Heart right ventricle (tissue), 16 donors: Measurements from ENCODE around the gene IL1RAPL1. TPM values are rescaled to one million over a fixed set of nuclear protein-coding genes. Genes with fewer than 3 reads are reported as not detected.

Experiments used
- ATAC-seq, 8 donors: fragments of 200-7000 bp; cut with Tn5 transposase; one replicate each; pipeline ENCODE4 v1.9.1; 2020; ENCODE audit warnings: mild to moderate bottlenecking in 8 of 8, moderate library complexity in 8 of 8, moderate number of reproducible peaks in 1 of 8
- DNase-seq, 2 donors: peaks; one replicate each; pipeline ENCODE4 v3.0.0-alpha.2; 2020
- H3K27ac ChIP-seq, 10 donors: fragments of 200-600 bp; sonication (generic) in 2 of 10; one replicate each; pipeline versions ENCODE4 v1.5.0 to v1.8.0; 2020 to 2022; ENCODE audit warnings: mild to moderate bottlenecking in 3 of 10
- H3K27me3 ChIP-seq, 7 donors: fragments of 200-600 bp; one replicate each; pipeline ENCODE4 v1.8.0; 2021 to 2022; ENCODE audit warnings: mild to moderate bottlenecking in 2 of 7
- H3K36me3 ChIP-seq, 9 donors: fragments of 200-600 bp; sonication (generic) in 1 of 9; one replicate each; pipeline versions ENCODE4 v1.5.0 to v1.8.0; 2020 to 2022; ENCODE audit warnings: mild to moderate bottlenecking in 2 of 9
- H3K4me1 ChIP-seq, 9 donors: fragments of 200-600 bp; sonication (generic) in 1 of 9; one replicate each; pipeline versions ENCODE4 v1.5.0 to v1.8.0; 2020 to 2022; ENCODE audit warnings: mild to moderate bottlenecking in 4 of 9
- H3K4me3 ChIP-seq, 10 donors: fragments of 200-600 bp; sonication (generic) in 2 of 10; one replicate each; pipeline versions ENCODE4 v1.5.0 to v1.8.0; 2020 to 2022; ENCODE audit warnings: mild to moderate bottlenecking in 7 of 10, moderate library complexity in 2 of 10
- H3K9me3 ChIP-seq, 11 donors: fragments of 200-600 bp in 10 of 11; sonication (generic) in 2 of 11; one replicate each; pipeline versions ENCODE4 v1.5.0 to v1.8.0; 2013 to 2022; ENCODE audit warnings: mild to moderate bottlenecking in 2 of 11, control low read depth in 1 of 11, moderate library complexity in 1 of 11
- WGBS, 2 donors: extraction: QIAGEN DNeasy Blood & Tissue Kit; methylation state at CpG; one replicate each; pipeline ENCODE4 v1.1.7; 2013; ENCODE audit warnings: inconsistent platforms in 1 of 2; 5-methylcytosine and 5-hydroxymethylcytosine counted together
- intact Hi-C, 10 donors: fragments of 100-400 bp; cut with DNase I; formaldehyde crosslinking; loops; one replicate each; pipeline versions ENCODE4 v1.11.1 to v1.14.2; 2022
- polyA plus RNA-seq, 2 donors: library from polyadenylated mRNA; stranded (reverse); fragments of 200-250 nt; gene quantifications; one replicate each; pipeline ENCODE4 v1.2.3, GENCODE V29; 2013
- total RNA-seq, 10 donors: library from RNA; stranded (reverse); fragmentation: NEBNext Ultra II Directional in 3 of 10; extraction: Animal tissue kit (Norgen Biotek cat#: 25700) in 3 of 10; gene quantifications; one replicate each; pipeline versions ENCODE4 v1.2.1 to v1.2.4, GENCODE V29; 2021 to 2023
- TF ChIP-seq, protein P1 (sequence below), 9 donors: fragments of 200-600 bp; sonication (generic) in 2 of 9; IDR thresholded peaks; one replicate each; pipeline versions ENCODE4 v1.5.0 to v1.8.0; 2021 to 2022; ENCODE audit warnings: antibody characterized with exemption in 9 of 9, mild to moderate bottlenecking in 5 of 9, moderate library complexity in 1 of 9
- donor health status: Arrhythmogenic right ventricular cardiomyopathy.
- donor health status: ischemic (EF 13 %, LVEDD 7.1; RV severe dilation, severe dysfunction).
- donor health status: healthy with polysubstance abuse.
- donor health status: DM: no; HTN: yes; CAD: no.
- donor health status: DM: no; HTN: no; CAD: no.
- donor health status: ischemic (EF 25% LVEDD 6.9; RV normal size, moderate dysfunction).
- donor health status: ischemic (EF 25% LVEDD 5.7; RV mildly dilated, moderate dysfunction).
- donor health status: healthy.
- donor health status: DM: yes; HTN: yes; CAD: no.
- donor health status: Ischemic cardiomyopathy.
- donor health status: ischemic (EF 35%, LVEDD 5.7; RV mildly dilated, moderate dysfunction).
- donor health status: nonischemic (EF 11% LVEDD 7.7; RV severe dilation, severe dysfunction).
- donor health status: DM: yes; HTN: yes; CAD: no.
- donor health status: PGD.
- donor health status: ischemic (EF 29% LVEDD 5.4; RV normal size, mild dysfunction).
- donor health status: nonischemic (EF 23%, LVEDD 6.1; RV moderate dilation, normal function).

Gene IL1RAPL1
- total and polyA plus RNA-seq, 12 donors, result 0.13 to 6.3 (median 2.8) TPM

DNA sequence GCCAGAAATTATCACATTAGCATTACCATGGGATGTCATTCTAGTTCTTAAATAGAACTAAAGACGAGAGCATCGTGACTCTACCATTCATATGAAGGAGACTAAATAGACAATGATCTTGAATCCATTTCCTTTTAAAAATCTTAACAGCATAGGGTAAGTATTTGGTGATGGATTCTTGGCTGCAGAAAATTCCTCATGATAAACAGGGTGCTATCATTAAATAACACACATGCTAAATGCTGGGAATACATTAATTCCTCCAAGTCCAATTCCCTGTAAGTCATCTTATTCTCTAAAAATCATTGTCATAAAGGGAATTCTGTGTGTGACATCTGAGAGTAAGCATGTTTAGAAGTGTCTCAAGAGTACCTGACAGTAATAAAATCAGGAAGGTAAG is 1157.7 kb downstream of the IL1RAPL1 start:
- H3K36me3 ChIP-seq, result no peaks in the 10 kb centered on the region
- no peaks in the 10 kb centered on the region for H3K27me3 ChIP-seq
- H3K9me3 ChIP-seq, result no peaks in the 10 kb centered on the region
- intact Hi-C loops, result no loop called here
- H3K27ac ChIP-seq, result no peak overlapping the region
- DNase-seq (no peak), ATAC-seq (no peak)
- WGBS, 2 donors, result 68 to 73% methylated on average over 2 of the region's 2 CpGs
- H3K4me1 ChIP-seq, result no peaks in the 10 kb centered on the region
- TF ChIP-seq, protein P1, sequence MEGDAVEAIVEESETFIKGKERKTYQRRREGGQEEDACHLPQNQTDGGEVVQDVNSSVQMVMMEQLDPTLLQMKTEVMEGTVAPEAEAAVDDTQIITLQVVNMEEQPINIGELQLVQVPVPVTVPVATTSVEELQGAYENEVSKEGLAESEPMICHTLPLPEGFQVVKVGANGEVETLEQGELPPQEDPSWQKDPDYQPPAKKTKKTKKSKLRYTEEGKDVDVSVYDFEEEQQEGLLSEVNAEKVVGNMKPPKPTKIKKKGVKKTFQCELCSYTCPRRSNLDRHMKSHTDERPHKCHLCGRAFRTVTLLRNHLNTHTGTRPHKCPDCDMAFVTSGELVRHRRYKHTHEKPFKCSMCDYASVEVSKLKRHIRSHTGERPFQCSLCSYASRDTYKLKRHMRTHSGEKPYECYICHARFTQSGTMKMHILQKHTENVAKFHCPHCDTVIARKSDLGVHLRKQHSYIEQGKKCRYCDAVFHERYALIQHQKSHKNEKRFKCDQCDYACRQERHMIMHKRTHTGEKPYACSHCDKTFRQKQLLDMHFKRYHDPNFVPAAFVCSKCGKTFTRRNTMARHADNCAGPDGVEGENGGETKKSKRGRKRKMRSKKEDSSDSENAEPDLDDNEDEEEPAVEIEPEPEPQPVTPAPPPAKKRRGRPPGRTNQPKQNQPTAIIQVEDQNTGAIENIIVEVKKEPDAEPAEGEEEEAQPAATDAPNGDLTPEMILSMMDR (IDR thresholded peaks at IDR 0.05), result no peak
- H3K4me3 ChIP-seq, result no peak overlapping the region

DNA sequence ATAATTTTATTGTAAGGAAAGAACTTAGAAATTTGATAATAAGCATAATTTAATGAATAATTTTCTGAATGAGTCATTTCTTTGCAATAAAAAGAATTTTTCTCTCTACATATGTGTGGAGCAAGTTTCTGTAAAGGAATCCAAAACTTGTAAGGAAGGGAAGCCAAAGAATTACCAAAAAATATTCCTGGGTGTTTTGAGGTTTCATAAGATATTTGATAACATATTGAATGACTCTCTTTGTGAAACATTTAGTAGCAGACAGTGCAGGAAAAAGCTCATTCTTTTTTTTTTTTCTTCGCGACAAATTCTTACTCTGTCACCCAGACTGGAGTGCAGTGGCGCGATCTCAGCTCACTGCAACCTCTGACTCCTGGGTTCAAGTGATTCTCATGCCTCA is 1159.1 kb downstream of the IL1RAPL1 start:
- Histone ChIP-seq H3K4me3 (no peak overlapping the region), H3K36me3 (no peaks in the 10 kb centered on the region), H3K9me3 (no peaks in the 10 kb centered on the region), H3K4me1 (no peaks in the 10 kb centered on the region), H3K27me3 (no peaks in the 10 kb centered on the region), H3K27ac (no peak overlapping the region)
- DNase-seq, result no peak
- 80 to 83% methylated on average over 4 of the region's 4 CpGs for WGBS, 2 donors
- no peak for ATAC-seq
- intact Hi-C loops, result no loop called here
- TF ChIP-seq, protein P1 (IDR thresholded peaks at IDR 0.05), result no peak

GRCh38 chrX:29762006-29762405 is 1174.8 kb downstream of the IL1RAPL1 start:
- ATAC-seq, result no peak
- TF ChIP-seq, protein P1 (IDR thresholded peaks at IDR 0.05), result no peak
- intact Hi-C loops, result no loop called here

DNA sequence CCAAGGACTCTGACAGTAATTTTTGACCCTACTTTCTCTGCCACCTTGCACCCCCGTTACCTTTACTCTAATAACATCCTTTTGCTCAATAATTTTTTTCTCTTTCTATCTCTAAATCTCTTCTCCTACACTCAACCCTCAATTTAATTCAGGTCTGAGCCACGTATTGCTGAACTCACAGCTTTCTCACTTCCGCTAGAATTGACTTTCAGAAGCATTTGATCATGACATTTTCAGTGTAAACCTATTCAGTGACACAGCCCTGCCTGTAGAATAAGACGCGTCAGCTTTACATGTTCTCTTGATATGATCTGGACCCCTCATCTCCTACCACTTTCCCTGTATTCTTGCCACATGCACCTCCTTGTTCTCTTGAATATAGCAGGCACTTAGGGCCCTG is 1188.6 kb downstream of the IL1RAPL1 start:
- ATAC-seq (no peak), DNase-seq (no peak)
- Histone ChIP-seq H3K4me1 (no peaks in the 10 kb centered on the region), H3K27me3 (no peaks in the 10 kb centered on the region), H3K4me3 (no peak overlapping the region), H3K9me3 (no peaks in the 10 kb centered on the region), H3K36me3 (no peaks in the 10 kb centered on the region), H3K27ac (no peak overlapping the region)
- TF ChIP-seq, protein P1 (IDR thresholded peaks at IDR 0.05), result no peak
- WGBS, 2 donors, result 89 to 90% methylated on average over 5 of the region's 5 CpGs
- intact Hi-C loops, result no loop called here

More at GRCh38 chrX:29762006-29762405, 1174.8 kb downstream of the IL1RAPL1 start:
- 76 to 78% methylated on average over 4 of the region's 4 CpGs for WGBS, 2 donors
- H3K27ac ChIP-seq, result no peak overlapping the region
- H3K36me3 ChIP-seq, result no peaks in the 10 kb centered on the region
- no peaks in the 10 kb centered on the region for H3K27me3 ChIP-seq
- H3K4me1 ChIP-seq, result no peaks in the 10 kb centered on the region
- no peak for DNase-seq
- no peaks in the 10 kb centered on the region for H3K9me3 ChIP-seq
- H3K4me3 ChIP-seq, result no peak overlapping the region
